22Rv1 (cell line): Measurements from ENCODE around the gene CECR2.

Experiments used
- H3K27ac ChIP-seq: fragments of 450-650 bp; 2 replicates; pipeline ENCODE4 v1.5.1; 2017
- CTCF ChIP-seq: fragments of 450-650 bp; IDR thresholded peaks from 2 replicates; pipeline ENCODE4 v1.5.1; 2017; ENCODE audit warnings: mild to moderate bottlenecking
- ZFX ChIP-seq: fragments of 450-650 bp; IDR thresholded peaks from 2 replicates; pipeline ENCODE4 v1.6.1; 2017; ENCODE audit warnings: antibody characterized with exemption, borderline replicate concordance

CECR2 gene

GRCh38 chr22:17336061-17336460 is 33.2 kb upstream of the CECR2 start:
- H3K27ac ChIP-seq = no peak overlapping the region
- TF ChIP-seq ZFX (no peak), CTCF (no peak)

- no peak overlapping the region for H3K27ac ChIP-seq
- TF ChIP-seq ZFX (no peak), CTCF (no peak)
These were observed 31.6 kb upstream of the CECR2 start for GRCh38 chr22:17337639-17338038.

GRCh38 chr22:17339095-17339693 is 30.1 kb upstream of the CECR2 start:
- TF ChIP-seq CTCF (no peak), ZFX (no peak)
- no peak overlapping the region for H3K27ac ChIP-seq

GRCh38 chr22:17342361-17342760 is 26.9 kb upstream of the CECR2 start:
- no peak overlapping the region for H3K27ac ChIP-seq
- no peak for TF ChIP-seq ZFX
- TF ChIP-seq CTCF = no peak

DNA sequence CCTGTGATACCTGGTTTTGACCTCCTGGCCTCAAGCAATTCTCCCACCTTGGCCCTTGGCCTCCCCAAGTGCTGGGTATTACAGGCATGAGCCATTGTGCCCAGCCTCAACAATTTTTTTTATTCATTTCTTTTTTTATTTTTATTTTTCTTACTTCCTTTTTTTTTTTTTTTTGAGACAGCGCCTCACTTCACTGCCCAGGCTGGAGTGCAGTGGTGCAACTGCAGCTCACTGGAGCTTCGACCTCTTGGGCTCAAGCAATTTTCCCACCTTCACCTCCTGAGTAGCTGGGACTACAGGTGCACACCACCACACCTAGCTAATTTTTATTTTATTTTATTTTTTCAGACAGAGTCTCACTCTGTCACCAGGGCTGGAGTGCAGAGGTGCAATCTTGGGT is 25.5 kb upstream of the CECR2 start:
- H3K27ac ChIP-seq = no peak overlapping the region

GRCh38 chr22:17346578-17346977 is 22.7 kb upstream of the CECR2 start:
- TF ChIP-seq ZFX (no peak), CTCF (no peak)
- H3K27ac ChIP-seq = no peak overlapping the region

More for the DNA sequence above, 25.5 kb upstream of the CECR2 start:
- TF ChIP-seq ZFX = no peak
- no peak for TF ChIP-seq CTCF

DNA sequence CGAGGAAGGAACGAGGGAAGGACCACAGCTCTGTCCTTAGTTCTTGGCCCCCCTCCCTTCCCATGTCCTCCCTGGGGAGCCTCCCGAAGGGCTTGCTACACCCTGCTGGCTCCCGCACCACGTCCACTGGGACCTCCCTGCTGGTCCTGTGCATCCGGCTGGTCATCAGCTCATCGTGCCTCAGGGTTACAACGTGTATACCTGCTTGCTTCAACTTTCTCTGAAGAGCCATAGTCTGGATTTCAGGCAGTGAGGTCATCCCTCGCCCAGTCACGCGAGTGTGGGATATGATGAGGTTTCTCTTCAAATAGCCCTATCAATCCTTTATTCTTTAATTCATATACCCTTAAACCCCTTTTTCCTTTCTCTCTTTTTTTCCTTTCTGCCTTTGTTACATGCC is 21.5 kb upstream of the CECR2 start:
- TF ChIP-seq ZFX (no peak), CTCF (no peak)
- no peak overlapping the region for H3K27ac ChIP-seq
